HS-27A (cell line): ENCODE measurements around the gene COMMD6.

Experiments
- DNase-seq: peaks from one replicate; pipeline ENCODE4 v3.0.0-alpha.2; 2012; ENCODE audit warnings: low read depth, missing footprints

COMMD6 gene

DNA sequence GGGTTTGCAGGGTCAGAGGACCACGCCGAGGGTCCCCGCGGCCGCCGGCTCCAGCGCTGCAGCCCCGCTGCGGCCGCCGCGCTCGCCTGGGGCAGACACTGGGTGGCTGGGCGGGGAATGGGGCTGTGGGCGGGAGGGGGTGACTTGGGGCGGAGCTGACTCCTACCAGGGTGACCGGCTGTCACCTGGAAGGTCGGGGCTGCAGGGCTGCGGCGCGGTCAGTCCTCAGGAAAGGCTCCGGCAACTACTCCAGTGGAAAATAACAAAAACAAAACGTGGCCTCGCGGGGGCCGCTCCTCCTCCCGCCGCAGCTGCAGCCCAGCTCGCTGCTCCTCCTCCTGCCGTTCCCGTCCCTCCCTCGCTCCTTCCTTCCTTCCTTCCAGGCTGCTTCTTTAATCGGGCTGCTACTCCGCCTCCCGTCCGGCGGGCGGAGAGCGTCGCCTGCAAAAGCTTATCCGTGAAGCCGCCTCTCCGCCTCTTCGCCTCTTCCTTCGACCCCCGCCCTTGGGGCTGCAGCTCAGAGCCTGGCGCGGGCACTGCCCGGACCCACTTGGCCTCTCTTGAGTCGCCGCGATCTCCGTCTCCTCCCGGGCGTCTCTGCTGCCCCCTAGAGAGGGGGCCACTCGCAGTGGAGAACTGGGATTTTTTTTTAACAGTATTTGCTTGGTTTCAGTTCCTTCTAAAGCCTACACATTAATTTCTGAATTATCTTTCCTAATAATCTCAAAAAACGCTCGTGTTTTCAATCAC, 55.4 kb downstream of the COMMD6 start, which contains the start of gene TBC1D4:
Gene TBC1D4, minus strand, starts transcription at position 100 of the 750 bp plus-strand sequence. CDS start 402 bp downstream, outside the sequence.
- DNase-seq = peak; percentile 67

- DNase-seq = no peak
Observed at GRCh38 chr13:75481176-75482069, 56.2 kb downstream of the COMMD6 start.

- DNase-seq = peak; percentile 26
Observed at GRCh38 chr13:75480671-75481175, 56.9 kb downstream of the COMMD6 start.

- no peak for DNase-seq
Observed at GRCh38 chr13:75479102-75479740, 58.4 kb downstream of the COMMD6 start.

- no peak for DNase-seq
Observed at GRCh38 chr13:75478659-75479058, 59.0 kb downstream of the COMMD6 start.
